Rectal smooth muscle tissue (tissue), 1 donor: ENCODE data around the gene CEP76.

ENCODE experiments used
- H3K27ac ChIP-seq: one replicate; pipeline ENCODE4 v1.7.0; 2013; ENCODE audit warnings: low read depth, low read length, inconsistent platforms
- H3K27me3 ChIP-seq: one replicate; pipeline ENCODE4 v1.7.0; 2013; ENCODE audit warnings: low read length; ENCODE audit not compliant: control insufficient read depth, insufficient read depth
- H3K36me3 ChIP-seq: one replicate; pipeline ENCODE4 v1.7.0; 2013; ENCODE audit warnings: low read length; ENCODE audit not compliant: control insufficient read depth, insufficient read depth
- H3K4me1 ChIP-seq: one replicate; pipeline ENCODE4 v1.7.0; 2013; ENCODE audit warnings: low read length; ENCODE audit not compliant: control insufficient read depth, insufficient read depth
- H3K4me3 ChIP-seq: one replicate; pipeline ENCODE4 v1.7.0; 2013; ENCODE audit warnings: low read length
- H3K9ac ChIP-seq: one replicate; pipeline ENCODE4 v1.7.0; 2013; ENCODE audit warnings: low read length

Gene CEP76

GRCh38 chr18:12742453-12742852 is 39.9 kb upstream of the CEP76 start:
- no peaks in the 10 kb centered on the region for H3K4me1 ChIP-seq
- H3K4me3 ChIP-seq: no peak overlapping the region
- H3K9ac ChIP-seq: no peak overlapping the region
- H3K36me3 ChIP-seq: no peaks in the 10 kb centered on the region
- no peak overlapping the region for H3K27ac ChIP-seq
- no peaks in the 10 kb centered on the region for H3K27me3 ChIP-seq

GRCh38 chr18:12741351-12741750 is 38.8 kb upstream of the CEP76 start:
- Histone ChIP-seq H3K27me3 (no peaks in the 10 kb centered on the region), H3K27ac (no peak overlapping the region), H3K9ac (no peak overlapping the region), H3K4me1 (no peaks in the 10 kb centered on the region), H3K36me3 (no peaks in the 10 kb centered on the region), H3K4me3 (no peak overlapping the region)

- no peaks in the 10 kb centered on the region for H3K4me1 ChIP-seq
- no peaks in the 10 kb centered on the region for H3K27me3 ChIP-seq
- no peaks in the 10 kb centered on the region for H3K36me3 ChIP-seq
- H3K27ac ChIP-seq: no peak overlapping the region
- no peak overlapping the region for H3K4me3 ChIP-seq
- no peak overlapping the region for H3K9ac ChIP-seq
These were observed 34.9 kb upstream of the CEP76 start for GRCh38 chr18:12737243-12737902.

- Histone ChIP-seq H3K9ac (no peak overlapping the region), H3K27me3 (no peaks in the 10 kb centered on the region), H3K27ac (no peak overlapping the region), H3K4me1 (no peaks in the 10 kb centered on the region), H3K36me3 (peaks cover 8% of the 10 kb centered on the region), H3K4me3 (no peak overlapping the region)
These were observed 24.4 kb upstream of the CEP76 start for GRCh38 chr18:12726774-12727550.

GRCh38 chr18:12726331-12726730 is 23.8 kb upstream of the CEP76 start:
- Histone ChIP-seq H3K9ac (no peak overlapping the region), H3K36me3 (peaks cover 11% of the 10 kb centered on the region), H3K4me1 (no peaks in the 10 kb centered on the region), H3K4me3 (no peak overlapping the region), H3K27ac (no peak overlapping the region), H3K27me3 (no peaks in the 10 kb centered on the region)

GRCh38 chr18:12722731-12723130 is 20.2 kb upstream of the CEP76 start:
- peaks cover 11% of the 10 kb centered on the region for H3K36me3 ChIP-seq
- no peak overlapping the region for H3K9ac ChIP-seq
- no peaks in the 10 kb centered on the region for H3K4me1 ChIP-seq
- no peaks in the 10 kb centered on the region for H3K27me3 ChIP-seq
- no peak overlapping the region for H3K27ac ChIP-seq
- no peak overlapping the region for H3K4me3 ChIP-seq

GRCh38 chr18:12721495-12722275 is 19.2 kb upstream of the CEP76 start:
- Histone ChIP-seq H3K27ac (no peak overlapping the region), H3K36me3 (peaks cover 11% of the 10 kb centered on the region)

GRCh38 chr18:12711446-12711845 is 8.9 kb upstream of the CEP76 start:
- Histone ChIP-seq H3K4me1 (no peaks in the 10 kb centered on the region), H3K27me3 (no peaks in the 10 kb centered on the region), H3K9ac (no peak overlapping the region), H3K36me3 (peaks cover 13% of the 10 kb centered on the region), H3K4me3 (no peak overlapping the region), H3K27ac (no peak overlapping the region)

More at GRCh38 chr18:12721495-12722275, 19.2 kb upstream of the CEP76 start:
- Histone ChIP-seq H3K27me3 (no peaks in the 10 kb centered on the region), H3K9ac (no peak overlapping the region), H3K4me1 (no peaks in the 10 kb centered on the region), H3K4me3 (no peak overlapping the region)

- H3K4me3 ChIP-seq: peak overlapping the region; percentile 99
- peaks cover 14% of the 10 kb centered on the region for H3K4me1 ChIP-seq
- peak overlapping the region; percentile 83 for H3K9ac ChIP-seq
- H3K36me3 ChIP-seq: peaks cover 7% of the 10 kb centered on the region
- H3K27me3 ChIP-seq: no peaks in the 10 kb centered on the region
- H3K27ac ChIP-seq: peak overlapping the region; percentile 99
These were observed 1.1 kb upstream of the CEP76 start for GRCh38 chr18:12703664-12704063.

GRCh38 chr18:12703096-12703567 is 609 bp upstream of the CEP76 start:
- H3K27ac ChIP-seq: peak overlapping the region; percentile 99
- H3K36me3 ChIP-seq: peaks cover 7% of the 10 kb centered on the region
- H3K27me3 ChIP-seq: no peaks in the 10 kb centered on the region
- H3K4me3 ChIP-seq: peak overlapping the region; percentile 99
- peaks cover 14% of the 10 kb centered on the region for H3K4me1 ChIP-seq
- H3K9ac ChIP-seq: peak overlapping the region; percentile 83

- H3K27me3 ChIP-seq: no peaks in the 10 kb centered on the region
- H3K27ac ChIP-seq: no peak overlapping the region
- peaks cover 14% of the 10 kb centered on the region for H3K4me1 ChIP-seq
- no peak overlapping the region for H3K9ac ChIP-seq
- no peak overlapping the region for H3K4me3 ChIP-seq
- H3K36me3 ChIP-seq: peaks cover 2% of the 10 kb centered on the region
These were observed 1.4 kb downstream of the CEP76 start for GRCh38 chr18:12701161-12701560.

GRCh38 chr18:12699747-12700146 is 2.8 kb downstream of the CEP76 start:
- Histone ChIP-seq H3K27me3 (no peaks in the 10 kb centered on the region), H3K27ac (no peak overlapping the region), H3K36me3 (peaks cover 2% of the 10 kb centered on the region), H3K4me3 (no peak overlapping the region), H3K4me1 (peaks cover 14% of the 10 kb centered on the region), H3K9ac (no peak overlapping the region)
